Upper lobe of right lung (tissue), 1 donor: ENCODE results near the gene FGF23. TPM values are rescaled to one million over a fixed set of nuclear protein-coding genes. Genes with fewer than 3 reads are reported as not detected.

Experiments used
- ATAC-seq: fragments of 200-7000 bp; cut with Tn5 transposase; one replicate; pipeline ENCODE4 v1.9.1; 2020; ENCODE audit warnings: mild to moderate bottlenecking, moderate library complexity
- DNase-seq: peaks from one replicate; pipeline ENCODE4 v3.0.0-alpha.2; 2020
- H3K27ac ChIP-seq: fragments of 200-600 bp; one replicate; pipeline ENCODE4 v1.8.0; 2022
- H3K27me3 ChIP-seq: fragments of 200-600 bp; one replicate; pipeline ENCODE4 v1.8.0; 2022; ENCODE audit warnings: mild to moderate bottlenecking
- H3K36me3 ChIP-seq: fragments of 200-600 bp; one replicate; pipeline ENCODE4 v1.8.0; 2022
- H3K4me1 ChIP-seq: fragments of 200-600 bp; one replicate; pipeline ENCODE4 v1.8.0; 2022
- H3K4me3 ChIP-seq: fragments of 200-600 bp; one replicate; pipeline ENCODE4 v1.8.0; 2022; ENCODE audit warnings: mild to moderate bottlenecking
- H3K9me3 ChIP-seq: fragments of 200-600 bp; one replicate; pipeline ENCODE4 v1.8.0; 2022
- intact Hi-C: fragments of 100-400 bp; cut with DNase I; formaldehyde crosslinking; loops from one replicate; pipeline ENCODE4 v1.11.0; 2022
- total RNA-seq: library from RNA; stranded (reverse); fragmentation: NEBNext Ultra II Directional; extraction: Animal tissue kit (Norgen Biotek cat#: 25700); gene quantifications from one replicate; pipeline ENCODE4 v1.2.1, GENCODE V29; 2021
- TF ChIP-seq, protein P1 (sequence below): fragments of 200-600 bp; IDR thresholded peaks from one replicate; pipeline ENCODE4 v1.8.0; 2022; ENCODE audit warnings: antibody characterized with exemption
- donor health status: DM: no; HTN: yes; CAD: no; lungs with severe emphysema.

The FGF23 gene
- total RNA-seq, 1 donor from 2014 or later, result not detected

DNA sequence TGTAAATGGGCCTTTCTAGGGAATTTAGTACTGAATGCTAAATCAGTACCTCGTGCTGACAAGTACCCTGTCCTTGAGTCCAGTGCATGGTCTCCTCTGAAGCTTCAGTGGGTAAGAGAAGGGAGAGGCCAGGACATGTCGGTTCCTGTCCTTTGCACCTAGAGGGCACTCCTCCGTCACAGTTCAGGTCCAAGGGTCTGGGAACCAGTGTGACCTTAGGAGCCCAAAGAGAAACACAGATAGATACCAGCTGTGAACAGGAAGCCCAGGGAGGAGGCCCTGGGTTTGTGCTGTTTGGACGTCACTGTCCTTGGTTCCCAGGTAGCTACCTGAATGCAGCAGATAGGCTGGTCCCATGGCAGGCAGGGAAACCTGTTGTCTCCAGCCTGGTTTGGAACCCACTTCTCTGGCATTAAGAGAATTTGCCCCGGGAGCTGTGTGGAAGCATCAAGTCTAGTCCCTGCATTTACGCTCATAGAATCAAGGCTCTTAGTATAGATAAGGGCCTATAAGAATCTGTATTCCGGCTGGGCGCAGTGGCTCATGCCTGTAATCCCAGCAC is 3.9 kb upstream of the FGF23 start:
- H3K36me3 ChIP-seq, result no peaks in the 10 kb centered on the region
- no peaks in the 10 kb centered on the region for H3K4me1 ChIP-seq
- intact Hi-C loops, result no loop called here
- TF ChIP-seq, protein P1, sequence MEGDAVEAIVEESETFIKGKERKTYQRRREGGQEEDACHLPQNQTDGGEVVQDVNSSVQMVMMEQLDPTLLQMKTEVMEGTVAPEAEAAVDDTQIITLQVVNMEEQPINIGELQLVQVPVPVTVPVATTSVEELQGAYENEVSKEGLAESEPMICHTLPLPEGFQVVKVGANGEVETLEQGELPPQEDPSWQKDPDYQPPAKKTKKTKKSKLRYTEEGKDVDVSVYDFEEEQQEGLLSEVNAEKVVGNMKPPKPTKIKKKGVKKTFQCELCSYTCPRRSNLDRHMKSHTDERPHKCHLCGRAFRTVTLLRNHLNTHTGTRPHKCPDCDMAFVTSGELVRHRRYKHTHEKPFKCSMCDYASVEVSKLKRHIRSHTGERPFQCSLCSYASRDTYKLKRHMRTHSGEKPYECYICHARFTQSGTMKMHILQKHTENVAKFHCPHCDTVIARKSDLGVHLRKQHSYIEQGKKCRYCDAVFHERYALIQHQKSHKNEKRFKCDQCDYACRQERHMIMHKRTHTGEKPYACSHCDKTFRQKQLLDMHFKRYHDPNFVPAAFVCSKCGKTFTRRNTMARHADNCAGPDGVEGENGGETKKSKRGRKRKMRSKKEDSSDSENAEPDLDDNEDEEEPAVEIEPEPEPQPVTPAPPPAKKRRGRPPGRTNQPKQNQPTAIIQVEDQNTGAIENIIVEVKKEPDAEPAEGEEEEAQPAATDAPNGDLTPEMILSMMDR, result no peak
- no peak overlapping the region for H3K4me3 ChIP-seq
- no peaks in the 10 kb centered on the region for H3K9me3 ChIP-seq
- H3K27me3 ChIP-seq, result peaks cover 10% of the 10 kb centered on the region
- peak; percentile 19 for ATAC-seq
- H3K27ac ChIP-seq, result no peak overlapping the region
- no peak for DNase-seq

DNA sequence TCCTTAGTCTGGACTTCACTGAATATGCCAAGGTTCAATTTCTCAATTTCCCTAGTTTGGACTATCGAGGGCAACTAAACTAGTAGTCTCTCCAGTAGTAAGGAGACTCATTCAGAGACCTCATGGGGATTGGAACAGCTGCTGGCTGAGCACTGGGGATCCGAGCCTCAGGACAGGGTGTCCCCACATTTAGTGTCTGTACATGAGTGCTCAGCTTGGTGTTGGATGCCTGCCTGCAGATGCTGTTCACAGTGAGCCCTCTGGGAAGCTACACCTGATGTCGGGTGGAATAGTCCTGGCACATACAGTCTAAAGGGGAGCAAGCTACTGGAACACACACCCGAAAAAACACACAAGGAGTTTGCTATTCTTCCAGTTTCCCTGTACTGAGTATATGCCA is 820 bp upstream of the FGF23 start:
- TF ChIP-seq, protein P1, result no peak
- H3K4me3 ChIP-seq, result no peak overlapping the region
- no peaks in the 10 kb centered on the region for H3K36me3 ChIP-seq
- H3K9me3 ChIP-seq, result no peaks in the 10 kb centered on the region
- intact Hi-C loops, result no loop called here
- no peak overlapping the region for H3K27ac ChIP-seq
- H3K4me1 ChIP-seq, result no peaks in the 10 kb centered on the region
- DNase-seq, result no peak
- no peak for ATAC-seq
- peaks cover 10% of the 10 kb centered on the region for H3K27me3 ChIP-seq

DNA sequence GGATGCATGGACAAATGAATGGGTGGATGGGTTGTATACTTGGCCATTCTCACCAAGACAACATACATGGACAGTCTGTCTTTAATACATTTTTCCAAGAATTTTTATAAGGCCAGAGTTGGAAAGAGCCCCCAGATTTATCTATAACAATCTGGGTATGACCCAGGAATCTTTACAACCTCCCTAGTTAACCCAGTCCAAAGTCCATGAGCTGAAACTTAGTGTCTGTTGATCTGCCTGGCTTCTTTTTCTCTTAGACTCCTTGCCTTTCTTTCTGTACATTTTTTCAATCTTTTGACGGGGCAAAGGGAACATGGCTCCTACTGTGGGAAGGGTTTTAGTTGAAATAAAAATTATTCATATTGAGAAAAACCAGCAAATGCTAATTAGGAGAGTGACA is 740 bp downstream of the FGF23 start:
- Histone ChIP-seq H3K27me3 (peaks cover 10% of the 10 kb centered on the region), H3K4me1 (no peaks in the 10 kb centered on the region), H3K4me3 (no peak overlapping the region), H3K9me3 (no peaks in the 10 kb centered on the region), H3K27ac (no peak overlapping the region), H3K36me3 (no peaks in the 10 kb centered on the region)
- no peak for DNase-seq
- intact Hi-C loops, result no loop called here
- TF ChIP-seq, protein P1, result no peak
- no peak for ATAC-seq

DNA sequence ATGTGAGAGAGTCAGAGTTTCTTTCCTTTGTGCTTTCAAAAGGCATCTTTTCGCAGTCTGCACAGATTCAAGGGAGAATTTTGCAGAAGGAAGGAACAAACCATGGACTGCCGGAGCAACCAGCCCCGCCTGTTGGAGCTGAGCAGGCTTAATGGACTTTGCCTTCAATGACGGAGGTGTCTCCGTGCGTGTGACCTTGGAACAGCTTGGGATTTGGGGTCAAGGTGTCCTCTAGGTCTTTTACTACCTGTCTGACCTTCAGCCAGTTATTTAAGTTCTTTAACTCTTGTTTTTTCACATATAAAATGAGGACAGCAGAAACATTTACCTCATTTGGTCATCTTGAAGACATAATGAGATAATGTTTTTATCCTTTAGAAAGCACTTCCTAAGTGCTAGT is 4.1 kb downstream of the FGF23 start:
- Histone ChIP-seq H3K36me3 (no peaks in the 10 kb centered on the region), H3K4me3 (no peak overlapping the region), H3K27ac (no peak overlapping the region), H3K27me3 (peaks cover 6% of the 10 kb centered on the region), H3K9me3 (no peaks in the 10 kb centered on the region), H3K4me1 (no peaks in the 10 kb centered on the region)
- TF ChIP-seq, protein P1, result no peak
- no peak for ATAC-seq
- DNase-seq, result no peak
- intact Hi-C loops, result no loop called here

DNA sequence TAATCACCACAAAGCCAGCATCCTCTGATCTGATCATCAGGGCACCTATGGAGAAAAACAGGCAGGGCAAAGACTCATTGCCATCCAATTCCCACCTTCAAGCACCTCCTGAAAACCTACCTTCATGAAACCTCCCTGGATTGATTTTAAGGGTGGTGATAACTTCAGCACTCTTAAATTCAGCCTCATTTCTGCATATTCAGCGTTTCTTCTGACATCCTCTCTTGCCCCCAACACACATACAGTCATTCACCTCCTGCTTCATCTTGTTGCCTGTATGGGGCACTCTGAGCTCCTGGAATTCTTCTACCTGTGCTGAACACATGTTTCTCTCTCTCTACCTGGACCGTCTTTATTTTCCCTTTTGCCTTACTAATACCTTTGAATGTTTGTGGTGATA is 6.9 kb downstream of the FGF23 start:
- no peak for DNase-seq
- Histone ChIP-seq H3K4me1 (no peaks in the 10 kb centered on the region), H3K27me3 (no peaks in the 10 kb centered on the region), H3K9me3 (no peaks in the 10 kb centered on the region), H3K27ac (no peak overlapping the region), H3K4me3 (no peak overlapping the region), H3K36me3 (no peaks in the 10 kb centered on the region)
- TF ChIP-seq, protein P1, result no peak
- intact Hi-C loops, result no loop called here
- ATAC-seq, result no peak

DNA sequence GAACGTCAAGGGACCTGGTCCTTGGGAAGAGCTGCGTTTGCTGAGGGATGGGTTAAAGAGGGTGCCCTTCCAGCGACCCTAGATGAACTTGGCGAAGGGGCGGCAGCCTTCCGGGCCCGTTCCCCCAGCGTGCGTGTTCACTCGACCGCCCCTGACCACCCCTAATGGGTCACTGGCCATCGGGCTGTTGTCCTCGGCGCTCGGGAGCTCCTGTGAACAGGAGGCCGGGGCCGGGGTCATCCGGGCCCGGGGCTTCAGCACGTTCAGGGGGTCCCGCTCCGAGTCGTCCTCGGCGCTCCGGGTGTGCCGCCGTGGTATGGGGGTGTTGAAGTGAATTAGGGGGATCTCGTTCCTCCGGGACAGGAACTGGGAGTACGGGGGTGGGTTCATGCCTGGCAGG is 9.2 kb downstream of the FGF23 start:
- DNase-seq, result no peak
- Histone ChIP-seq H3K4me3 (no peak overlapping the region), H3K27ac (no peak overlapping the region), H3K4me1 (no peaks in the 10 kb centered on the region), H3K9me3 (no peaks in the 10 kb centered on the region), H3K27me3 (no peaks in the 10 kb centered on the region), H3K36me3 (no peaks in the 10 kb centered on the region)
- ATAC-seq, result no peak
- intact Hi-C loops, result no loop called here
- TF ChIP-seq, protein P1, result no peak
